K562 (cell line): ENCODE results near the gene NAB1. TPM values are rescaled to one million over a fixed set of nuclear protein-coding genes. Genes with fewer than 3 reads are reported as not detected.

ENCODE experiments used
- ATAC-seq: fragments of 200-7000 bp; cut with Tn5 transposase; 3 replicates; pipeline ENCODE4 v1.9.1; 2020; ENCODE audit warnings: moderate library complexity
- BruUV-seq: library from RNA; stranded (reverse); fragments of 400-500 nt; replicated peaks from 2 replicates; lab custom pipeline; 2021; lab: Mats Ljungman, UMichigan
- CTCF ChIA-PET: fragments of 300-600 bp; formaldehyde crosslinking; extraction: SDS; loops from one replicate; lab custom pipeline; 2021; ENCODE audit warnings: low intra/inter-chr PET ratio; lab: Yijun Ruan, JAX
- POLR2A ChIA-PET: fragments of 300-600, 350-650 bp; sonication (Branson Sonifier 250); formaldehyde crosslinking; extraction: SDS; loops from one replicate; lab custom pipeline; 2021; ENCODE audit warnings: antibody characterized with exemption, inconsistent platforms; lab: Yijun Ruan, JAX
- DNase-seq, 4 experiments: peaks; one replicate each; pipeline versions ENCODE4 v3.0.0 to v3.0.0-alpha.2; 2011 to 2018; ENCODE audit warnings: low spot score in 3 of 4, mixed read lengths in 3 of 4; ENCODE audit errors: extremely low read depth in 1 of 4
- FAIRE-seq: peaks from 2 replicates; lab custom pipeline; 2011; peaks lifted over from hg19 to GRCh38; lab: Jason Lieb, UNC
- H2AFZ ChIP-seq: 2 replicates; pipeline ENCODE4 v1.6.0; 2011; ENCODE audit warnings: low read depth, low read length, control low read depth, inconsistent platforms
- H3K27ac ChIP-seq: fragments of 200-600 bp; 3 replicates; pipeline ENCODE4 v1.8.0; 2011; ENCODE audit warnings: low read depth, mild to moderate bottlenecking, control low read depth, inconsistent platforms, low read length, moderate library complexity, mixed read lengths; ENCODE audit errors: extremely low read depth
- H3K27me3 ChIP-seq, 2 experiments: fragments of 300-600 bp in 1 of 2; 2 replicates in 1 of 2; 3 replicates in 1 of 2; pipeline versions ENCODE4 v1.6.0 to v1.8.0; 2011; ENCODE audit warnings: inconsistent platforms in 2 of 2, low read length in 2 of 2, mild to moderate bottlenecking in 1 of 2, mixed read lengths in 1 of 2, moderate library complexity in 1 of 2; ENCODE audit not compliant: control insufficient read depth in 2 of 2, insufficient read depth in 2 of 2
- H3K36me3 ChIP-seq: fragments of 300-600 bp; 3 replicates; pipeline ENCODE4 v1.8.0; 2011; ENCODE audit warnings: mild to moderate bottlenecking, low read length, inconsistent platforms; ENCODE audit not compliant: control insufficient read depth, insufficient read depth
- H3K4me1 ChIP-seq, 2 experiments: fragments of 200-600 bp in 1 of 2; replicated peaks in 1 of 2; 2 replicates in 1 of 2; 3 replicates in 1 of 2; pipeline versions ENCODE4 v1.5.1 to v1.8.0; 2011; ENCODE audit warnings: inconsistent platforms in 2 of 2, low read length in 2 of 2, mild to moderate bottlenecking in 1 of 2, mixed read lengths in 1 of 2, moderate library complexity in 1 of 2; ENCODE audit not compliant: control insufficient read depth in 2 of 2, insufficient read depth in 2 of 2
- H3K4me2 ChIP-seq: 2 replicates; pipeline ENCODE4 v1.6.1; 2011; ENCODE audit warnings: low read length, control low read depth, inconsistent platforms, mixed read lengths; ENCODE audit not compliant: insufficient read depth
- H3K4me3 ChIP-seq: fragments of 200-600 bp; sonication (generic), shearing (Covaris generic); 2 replicates; pipeline ENCODE4 v1.5.1; 2016; ENCODE audit warnings: control low read depth, inconsistent platforms
- H3K79me2 ChIP-seq: fragments of 200-600 bp; 3 replicates; pipeline ENCODE4 v1.8.0; 2011; ENCODE audit warnings: low read length, inconsistent platforms; ENCODE audit not compliant: control insufficient read depth, insufficient read depth
- H3K9ac ChIP-seq, 2 experiments: 2 replicates each; pipeline versions ENCODE4 v1.6.0 to v1.6.1; 2011; ENCODE audit warnings: low read depth in 2 of 2, low read length in 2 of 2, control low read depth in 1 of 2, inconsistent platforms in 1 of 2, mild to moderate bottlenecking in 1 of 2, mixed read lengths in 1 of 2; ENCODE audit not compliant: insufficient read depth in 1 of 2
- H3K9me1 ChIP-seq: one replicate; pipeline ENCODE4 v1.6.0; 2011; ENCODE audit warnings: inconsistent platforms, mild to moderate bottlenecking, low read length, moderate library complexity; ENCODE audit not compliant: control insufficient read depth, insufficient read depth
- H3K9me3 ChIP-seq: replicated peaks from 2 replicates; pipeline ENCODE4 v1.5.1; 2011; ENCODE audit warnings: low read depth, low read length, inconsistent platforms; ENCODE audit not compliant: control insufficient read depth, insufficient read depth
- H4K20me1 ChIP-seq: replicated peaks from 2 replicates; pipeline ENCODE4 v1.6.1; 2011; ENCODE audit warnings: low read length, inconsistent platforms, mixed read lengths; ENCODE audit not compliant: control insufficient read depth, insufficient read depth
- ATF6 ChIP-seq: sonication (generic); formaldehyde crosslinking; IDR thresholded peaks from 2 replicates; pipeline ENCODE4 v1.4.0; 2020; ENCODE audit warnings: mild to moderate bottlenecking, missing genetic modification reagents
- CREB5 ChIP-seq: fragments of 250-450 bp; sonication (Bioruptor Pico); IDR thresholded peaks from 2 replicates; pipeline ENCODE4 v1.5.0; 2020; ENCODE audit warnings: mild to moderate bottlenecking
- DMBX1 ChIP-seq: fragments of 250-450 bp; sonication (Bioruptor Pico); IDR thresholded peaks from 2 replicates; pipeline ENCODE4 v1.8.0; 2022; ENCODE audit warnings: inconsistent platforms, mild to moderate bottlenecking, moderate library complexity, borderline replicate concordance
- GTF2B ChIP-seq: IDR thresholded peaks from 2 replicates; pipeline ENCODE4 v1.6.1; 2011; ENCODE audit not compliant: insufficient read length; ENCODE audit errors: extremely low read depth
- HDAC6 ChIP-seq: IDR thresholded peaks from 2 replicates; pipeline ENCODE4 v1.6.1; 2012; ENCODE audit warnings: low read depth, mild to moderate bottlenecking, control low read depth, inconsistent platforms, low read length, moderate library complexity
- MED1 ChIP-seq: sonication (generic); formaldehyde crosslinking; IDR thresholded peaks from 2 replicates; pipeline ENCODE4 v1.8.1; 2023; ENCODE audit warnings: missing genetic modification reagents, borderline replicate concordance
- NCOA2 ChIP-seq, 2 experiments: fragments of 450-650 bp; IDR thresholded peaks; 2 replicates each; pipeline ENCODE4 v1.6.1; 2018; ENCODE audit warnings: mild to moderate bottlenecking in 2 of 2, moderate library complexity in 1 of 2; ENCODE audit not compliant: partially characterized antibody in 2 of 2
- RBFOX2 ChIP-seq: fragments of 200-400 bp; formaldehyde crosslinking; IDR thresholded peaks from 2 replicates; pipeline ENCODE4 v1.6.1; 2017; ENCODE audit warnings: low read depth, mild to moderate bottlenecking, low read length, moderate library complexity
- RFX5 ChIP-seq: IDR thresholded peaks from 2 replicates; pipeline ENCODE4 v1.6.1; 2011; ENCODE audit warnings: low read depth, mild to moderate bottlenecking, improper control_type of control experiment, low read length
- SAP30 ChIP-seq: fragments of 200-600 bp; sonication (generic); IDR thresholded peaks from 2 replicates; pipeline ENCODE4 v1.6.1; 2012; ENCODE audit warnings: borderline replicate concordance, low read depth, mild to moderate bottlenecking, moderate library complexity, low read length, control low read depth, inconsistent platforms; ENCODE audit not compliant: insufficient read depth, poor library complexity, severe bottlenecking
- ZFP1 ChIP-seq: fragments of 450-650 bp; formaldehyde crosslinking; IDR thresholded peaks from 2 replicates; pipeline ENCODE4 v1.4.0; 2020; ENCODE audit warnings: mild to moderate bottlenecking, mixed read lengths
- WGBS: fragments of 100-300 bp; shearing (Covaris generic); methylation state at CpG from one replicate; pipeline ENCODE4 v1.1.6; 2016; ENCODE audit warnings: low coverage, mixed read lengths; ENCODE audit not compliant: insufficient coverage; ENCODE audit errors: missing lambda C conversion rate; 5-methylcytosine and 5-hydroxymethylcytosine counted together
- in situ Hi-C: fragments of 300-500 bp; cut with MboI; formaldehyde crosslinking; loops from 4 replicates; pipeline ENCODE4 v1.15.0; 2018; ENCODE audit warnings: inconsistent platforms, mixed read lengths
- intact Hi-C: fragments of 100-400 bp; cut with micrococcal nuclease; formaldehyde crosslinking; loops from 2 replicates; pipeline ENCODE4 v1.14.2; 2022
- polyA plus RNA-seq, 8 experiments: library from polyadenylated mRNA; depleted of rRNA in 4 of 8; stranded (reverse) in 5 of 8; unstranded in 3 of 8; fragments of >200 nt; fragmentation: Nextera tagmentation in 2 of 8; fragmentation: Illumina TruSeq in 1 of 8; extraction: Ambion mirVana in 2 of 8; extraction: Trizol in 1 of 8; gene quantifications; 2 replicates each; pipeline versions ENCODE4 v1.2.1 to v1.2.3, GENCODE V29; 2011 to 2014; ENCODE audit warnings: inconsistent platforms in 1 of 8, missing spikeins in 1 of 8
- total RNA-seq, 7 experiments: library from RNA; depleted of rRNA in 6 of 7; stranded (reverse); fragments of >200 nt in 6 of 7; fragmentation: Illumina TruSeq in 2 of 7; extraction: Trizol in 2 of 7; gene quantifications; 2 replicates each; pipeline versions ENCODE4 v1.2.1 to v1.2.3, GENCODE V29; 2011 to 2021; ENCODE audit warnings: low replicate concordance in 1 of 7

Gene NAB1
- total and polyA plus RNA-seq, 9 of the 15 experiments (the other 6 are each of a cell fraction or from before 2014, with no cell fraction given) = 3.1 to 23.0 (median 16.3) TPM

- Histone ChIP-seq H3K4me1 (peaks cover 4 to 26% of the 10 kb centered on the region in 2 experiments; a peak in 4 of 5 replicates), H3K36me3 (peaks cover 16% of the 10 kb centered on the region), H4K20me1 (0 out of 2 replicates have a peak, but pooled peaks cover 3% of the 10 kb centered on the region), H3K27me3 (no peaks in the 10 kb centered on the region), H3K4me2 (no peak overlapping the region), H3K79me2 (peaks cover 100% of the 10 kb centered on the region), H3K9me1 (peaks cover 4% of the 10 kb centered on the region), H3K9ac (no peak overlapping the region), H2AFZ (no peak overlapping the region), H3K9me3 (no peaks in the 10 kb centered on the region), H3K4me3 (no peak overlapping the region), H3K27ac (no peak overlapping the region)
- no peak for FAIRE-seq
- in situ Hi-C loops = no loop called here
- intact Hi-C loops = no loop called here
- no TSS peak for BruUV-seq
- ATAC-seq = no peak
- ChIA-PET POLR2A (interaction anchor here (1.0 to 1.2 kb wide), 2 partner anchors 9 to 123 kb away, joined by 3 to 6 read pairs; no protein-coding TSS in a partner anchor), CTCF (no interaction called here)
- 67% methylated on average over 1 of the region's 1 CpG for WGBS
- TF ChIP-seq HDAC6 = no peak
- no peak for TF ChIP-seq RFX5
- no peak for TF ChIP-seq DMBX1 (CRISPR knock-in tag)
- no peak for TF ChIP-seq SAP30
- TF ChIP-seq CREB5 (CRISPR knock-in tag) = no peak
- no peak for TF ChIP-seq MED1
- TF ChIP-seq RBFOX2 = no peak
- TF ChIP-seq ZFP1 = no peak
- TF ChIP-seq ATF6 (CRISPR knock-in tag) = no peak
- no peak for TF ChIP-seq GTF2B
- TF ChIP-seq NCOA2 (IDR thresholded peaks at IDR 0.05; ENCODE audit: partially characterized antibody in 2 of 2) = no peak
- no peak for DNase-seq
Measured at GRCh38 chr2:190655113-190655512, 6.2 kb downstream of the NAB1 start.
